22Rv1 (cell line): Measurements from ENCODE around the gene FIGNL2.

Experiments used
- ZFX ChIP-seq: fragments of 450-650 bp; IDR thresholded peaks from 2 replicates; pipeline ENCODE4 v1.6.1; 2017; ENCODE audit warnings: antibody characterized with exemption, borderline replicate concordance
- TF ChIP-seq, protein P1 (sequence below): fragments of 450-650 bp; IDR thresholded peaks from 2 replicates; pipeline ENCODE4 v1.5.1; 2017; ENCODE audit warnings: mild to moderate bottlenecking

DNA sequence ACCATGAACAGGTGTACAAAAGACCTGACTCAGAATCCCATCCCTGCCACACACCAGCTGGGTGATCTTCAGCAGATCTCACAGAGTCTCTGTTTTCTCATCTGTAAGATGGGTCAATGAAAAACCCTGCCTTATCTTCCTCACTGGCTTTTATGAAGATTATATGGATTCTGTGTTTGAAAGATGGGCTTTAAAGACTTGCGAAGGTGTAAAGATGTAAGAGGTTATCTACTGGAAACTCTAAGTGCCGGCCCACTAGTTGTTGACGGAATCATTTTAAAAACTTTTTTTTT, 24.1 kb upstream of the FIGNL2 start:
- TF ChIP-seq, protein P1, sequence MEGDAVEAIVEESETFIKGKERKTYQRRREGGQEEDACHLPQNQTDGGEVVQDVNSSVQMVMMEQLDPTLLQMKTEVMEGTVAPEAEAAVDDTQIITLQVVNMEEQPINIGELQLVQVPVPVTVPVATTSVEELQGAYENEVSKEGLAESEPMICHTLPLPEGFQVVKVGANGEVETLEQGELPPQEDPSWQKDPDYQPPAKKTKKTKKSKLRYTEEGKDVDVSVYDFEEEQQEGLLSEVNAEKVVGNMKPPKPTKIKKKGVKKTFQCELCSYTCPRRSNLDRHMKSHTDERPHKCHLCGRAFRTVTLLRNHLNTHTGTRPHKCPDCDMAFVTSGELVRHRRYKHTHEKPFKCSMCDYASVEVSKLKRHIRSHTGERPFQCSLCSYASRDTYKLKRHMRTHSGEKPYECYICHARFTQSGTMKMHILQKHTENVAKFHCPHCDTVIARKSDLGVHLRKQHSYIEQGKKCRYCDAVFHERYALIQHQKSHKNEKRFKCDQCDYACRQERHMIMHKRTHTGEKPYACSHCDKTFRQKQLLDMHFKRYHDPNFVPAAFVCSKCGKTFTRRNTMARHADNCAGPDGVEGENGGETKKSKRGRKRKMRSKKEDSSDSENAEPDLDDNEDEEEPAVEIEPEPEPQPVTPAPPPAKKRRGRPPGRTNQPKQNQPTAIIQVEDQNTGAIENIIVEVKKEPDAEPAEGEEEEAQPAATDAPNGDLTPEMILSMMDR: no peak
- no peak for TF ChIP-seq ZFX
